GM18499 (cell line): ENCODE results near the gene RFX1.
A peak's percentile ranks its signal among the peaks of the same experiment; 100 is the strongest.

Experiments
- ATAC-seq: cut with Tn5 transposase; IDR thresholded peaks from one replicate; pipeline ENCODE4 v1.9.1; 2021; ENCODE audit warnings: moderate number of reproducible peaks; ENCODE audit not compliant: insufficient read depth, unreplicated experiment

RFX1 gene

DNA sequence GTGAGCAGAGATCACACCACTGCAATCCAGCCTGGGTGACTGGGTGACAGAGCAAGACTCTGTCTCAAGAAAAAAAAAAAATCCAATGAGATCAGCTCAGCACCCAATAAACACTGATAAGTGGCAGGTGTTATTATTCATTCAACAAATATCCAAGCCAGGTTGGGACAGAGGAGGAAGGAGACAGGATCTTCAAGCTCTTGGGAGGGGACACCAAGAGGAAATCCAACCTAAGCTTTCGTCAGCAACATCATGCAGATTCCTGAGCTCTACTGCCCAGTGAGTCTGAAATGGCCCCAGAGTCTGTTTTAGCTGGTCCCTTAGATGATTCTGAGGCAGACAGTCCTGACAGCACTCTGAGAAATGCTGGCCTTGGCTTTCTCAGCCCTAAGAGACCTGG lies 7.7 kb downstream of the RFX1 start:
- ATAC-seq, result no peak

DNA sequence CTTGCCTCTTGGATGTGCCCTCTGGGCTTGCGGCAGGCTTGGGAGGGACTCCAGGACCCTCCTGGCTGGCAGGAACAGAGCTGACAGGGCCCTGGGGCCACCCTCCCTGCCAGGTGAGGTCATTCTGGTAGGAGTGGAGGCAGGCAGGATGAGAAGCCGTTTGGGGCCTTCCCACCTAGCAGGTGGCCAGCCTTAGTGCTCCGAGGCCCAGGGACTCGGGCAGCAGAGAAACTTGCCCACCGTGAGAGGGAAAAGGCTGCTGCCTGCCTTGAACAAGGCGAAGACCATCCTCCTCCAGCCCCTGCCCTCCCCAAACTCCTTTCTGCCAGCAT lies 8.5 kb downstream of the RFX1 start:
- ATAC-seq, result no peak

DNA sequence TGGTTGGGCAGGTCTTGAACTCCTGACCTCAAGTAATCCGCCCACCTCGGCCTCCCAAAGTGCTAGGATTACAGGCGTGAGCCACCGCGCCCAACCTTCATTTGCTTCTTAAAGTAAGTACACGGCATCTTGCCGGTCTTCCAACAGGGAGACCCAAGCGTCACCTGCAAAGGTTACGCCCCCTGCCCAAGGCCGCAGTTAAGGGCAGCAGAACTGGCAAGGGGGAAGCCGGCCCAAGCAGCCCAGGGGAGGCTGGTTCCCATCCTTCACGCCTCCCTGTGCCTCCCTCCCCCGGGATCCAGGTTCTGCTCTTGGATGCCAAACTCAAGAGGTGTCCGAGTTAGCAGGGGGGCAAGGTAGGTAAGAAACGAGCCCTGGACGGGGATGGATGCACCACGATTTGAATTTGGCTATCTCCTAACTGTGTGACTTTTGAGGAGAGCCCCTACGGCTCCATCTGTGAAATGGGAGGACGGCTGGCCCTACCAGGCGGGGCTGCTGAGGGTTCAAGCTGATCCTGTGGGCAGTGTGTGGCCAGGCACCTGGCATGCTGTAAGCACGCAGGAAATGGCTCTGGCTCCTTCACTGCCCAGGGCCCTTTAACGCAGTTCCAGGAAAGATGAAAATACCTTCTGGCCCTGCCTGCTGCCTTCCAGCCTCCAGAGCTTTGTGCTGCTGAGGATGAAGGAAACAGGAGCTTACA lies 9.0 kb downstream of the RFX1 start:
- no peak for ATAC-seq

DNA sequence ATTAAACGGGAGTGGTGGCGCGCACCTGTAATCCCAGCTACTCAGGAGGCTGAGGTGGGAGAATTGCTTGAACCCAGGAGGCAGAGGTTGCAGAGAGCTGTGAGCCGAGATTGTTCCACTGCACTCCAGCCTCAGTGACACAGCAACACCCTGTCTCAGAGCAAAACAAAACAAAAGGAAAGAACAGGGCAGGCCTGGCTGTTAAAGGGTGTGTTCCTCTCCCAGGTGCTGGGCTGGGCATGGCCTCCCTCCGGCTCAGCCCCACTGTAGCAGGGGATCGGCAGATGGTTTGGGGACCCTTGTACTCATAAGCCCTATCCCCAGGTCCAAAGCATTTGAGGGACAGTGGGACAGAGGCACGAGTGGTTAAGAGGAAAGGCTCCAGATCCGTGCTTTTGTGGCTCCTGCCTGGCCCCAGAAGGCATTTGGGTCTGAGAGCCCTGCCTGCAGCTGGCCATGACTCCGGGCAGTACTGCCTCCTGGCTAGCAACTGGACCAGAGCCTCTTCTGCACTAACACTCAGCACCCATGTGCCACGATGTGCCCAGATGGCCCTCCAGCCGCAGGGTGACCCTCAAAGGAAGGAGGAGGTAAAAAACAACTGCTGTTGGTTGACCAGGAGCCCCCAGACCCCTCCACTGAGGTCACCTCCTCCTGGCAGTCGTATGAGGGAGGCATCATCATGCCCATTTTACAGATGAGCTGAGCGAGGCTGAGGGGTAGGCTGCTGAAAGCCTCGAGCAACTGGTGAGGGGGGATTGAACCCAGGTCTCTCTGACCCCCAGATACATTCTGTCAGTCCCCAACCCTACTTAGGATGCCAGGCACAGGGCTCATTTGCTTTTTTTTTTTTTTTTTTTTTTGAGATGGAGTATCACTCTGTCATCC lies 10.0 kb downstream of the RFX1 start:
- ATAC-seq, result no peak

DNA sequence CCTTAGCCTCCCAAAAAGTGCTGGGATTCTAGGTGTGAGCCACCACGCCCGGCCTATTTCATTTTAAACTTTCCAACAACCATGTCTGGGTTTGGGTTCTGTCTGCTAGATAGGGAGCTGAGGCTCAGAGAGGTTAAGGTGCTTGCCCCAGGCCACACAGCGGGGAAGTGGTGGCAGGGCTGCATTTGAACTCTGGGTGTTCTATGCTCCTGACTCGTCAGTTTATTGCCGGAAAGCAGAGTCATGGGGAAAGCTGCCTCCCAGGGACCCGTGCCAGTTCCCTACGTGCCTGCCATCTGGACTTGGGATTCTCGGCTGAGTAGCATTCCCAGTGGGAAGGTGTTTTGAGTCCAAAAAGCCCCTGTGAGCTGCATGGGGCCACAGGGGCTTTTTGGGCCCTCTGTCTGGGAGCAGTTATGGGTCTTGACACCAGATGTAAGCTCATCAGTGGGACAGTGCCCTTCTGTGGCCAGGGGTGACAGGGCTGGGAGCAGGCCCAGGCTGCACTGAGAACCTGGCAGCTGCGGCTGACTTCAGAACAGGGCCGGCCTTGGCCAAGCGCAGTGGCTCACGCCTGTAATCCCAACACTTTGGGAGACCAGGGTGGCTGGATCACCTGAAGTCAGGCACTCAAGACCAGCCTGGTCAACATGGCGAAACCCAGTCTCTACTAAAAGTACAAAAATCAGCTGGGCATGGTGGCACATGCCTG lies 10.9 kb downstream of the RFX1 start:
- no peak for ATAC-seq

DNA sequence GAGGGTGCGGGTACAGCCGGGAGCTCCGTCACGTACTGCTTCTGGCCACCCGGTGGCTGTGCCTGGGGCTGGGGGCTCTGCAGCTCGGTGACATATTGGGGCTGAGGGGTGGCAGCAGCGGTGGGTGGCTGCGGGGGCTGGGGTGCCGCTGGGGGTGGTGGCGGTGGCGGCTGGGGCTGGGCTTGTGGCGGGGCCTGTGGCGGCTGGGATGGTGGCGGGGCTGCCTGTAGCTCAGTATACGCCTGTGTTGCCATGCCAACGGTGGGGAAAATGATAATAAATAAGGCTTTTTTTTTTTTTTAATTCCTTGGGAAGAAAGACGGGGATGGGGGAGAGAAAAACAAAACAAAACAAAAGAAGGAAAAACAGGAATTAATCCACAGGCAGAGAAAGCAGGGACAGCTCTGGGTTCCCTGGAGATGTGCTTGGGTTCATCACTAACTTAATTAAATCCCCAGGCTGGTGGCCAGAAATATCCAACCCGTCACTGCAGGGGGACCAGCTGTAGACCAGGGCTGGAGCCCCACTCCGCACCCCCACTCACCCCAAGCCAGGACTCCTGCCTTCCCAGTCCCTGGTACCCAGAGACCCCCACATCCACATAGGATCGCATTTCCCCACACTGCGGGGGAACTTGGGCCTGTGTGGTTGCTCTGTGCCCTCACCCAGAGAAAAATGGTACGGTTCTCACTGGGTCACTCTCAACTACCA lies 12.4 kb downstream of the RFX1 start:
- ATAC-seq, result no peak

DNA sequence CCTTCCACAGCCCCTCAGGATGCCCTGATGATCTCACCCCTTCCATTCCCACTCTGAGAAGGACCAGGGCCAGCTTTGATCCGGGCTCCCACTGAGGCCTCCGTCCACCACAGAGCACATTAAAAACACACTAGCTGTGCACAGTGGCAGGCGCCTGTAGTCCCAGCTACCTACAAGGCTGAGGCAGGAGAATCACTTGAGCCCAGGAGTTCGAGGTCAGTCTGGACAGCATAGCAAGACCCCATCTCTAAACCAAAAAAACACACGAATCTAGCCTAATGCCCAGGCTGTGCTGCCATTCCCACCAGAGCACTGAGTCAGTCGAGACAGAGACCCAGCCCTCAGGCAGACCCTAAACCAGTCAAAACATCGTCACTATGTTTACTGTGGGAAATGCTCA lies 14.1 kb downstream of the RFX1 start:
- ATAC-seq, result no peak

DNA sequence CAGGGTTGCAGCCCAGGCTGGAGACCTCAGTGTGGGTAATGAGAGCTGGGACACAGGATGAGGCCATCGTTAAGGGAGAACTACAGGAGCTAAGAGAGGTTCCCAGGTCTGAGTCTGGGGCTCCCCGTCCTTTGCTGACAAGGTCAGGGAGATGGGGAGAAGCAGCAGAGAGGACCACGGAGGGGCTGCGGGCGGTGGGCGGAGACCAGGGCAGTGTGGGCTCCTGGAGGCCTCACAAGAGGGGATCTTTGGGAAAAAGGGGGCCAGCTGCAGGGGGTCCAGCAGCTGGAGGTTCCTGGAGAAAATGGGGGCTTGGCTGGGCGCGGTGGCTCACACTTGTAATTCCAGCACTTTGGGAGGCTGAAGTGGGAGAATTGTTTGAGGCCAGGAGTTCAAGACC lies 16.0 kb downstream of the RFX1 start:
- no peak for ATAC-seq

DNA sequence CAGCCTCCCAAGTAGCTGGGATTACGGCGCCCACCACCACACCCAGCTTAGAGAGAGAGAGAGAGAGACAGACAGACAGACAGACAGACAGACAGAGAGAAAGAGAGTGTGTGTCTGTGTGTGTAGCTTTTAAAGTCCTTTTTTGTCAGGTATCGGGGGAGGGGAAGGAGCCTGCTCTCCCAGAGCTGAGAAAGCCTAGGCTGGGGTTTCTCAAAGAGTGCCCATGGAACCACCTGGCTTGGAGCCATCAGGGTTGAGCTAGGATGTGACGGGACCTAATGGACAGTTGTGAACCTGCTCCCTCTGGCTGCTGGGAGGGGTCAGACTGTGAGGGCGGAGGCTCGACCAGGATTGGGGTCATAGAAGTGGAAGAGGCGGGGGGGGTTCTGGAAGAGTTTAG lies 16.6 kb downstream of the RFX1 start:
- no peak for ATAC-seq

DNA sequence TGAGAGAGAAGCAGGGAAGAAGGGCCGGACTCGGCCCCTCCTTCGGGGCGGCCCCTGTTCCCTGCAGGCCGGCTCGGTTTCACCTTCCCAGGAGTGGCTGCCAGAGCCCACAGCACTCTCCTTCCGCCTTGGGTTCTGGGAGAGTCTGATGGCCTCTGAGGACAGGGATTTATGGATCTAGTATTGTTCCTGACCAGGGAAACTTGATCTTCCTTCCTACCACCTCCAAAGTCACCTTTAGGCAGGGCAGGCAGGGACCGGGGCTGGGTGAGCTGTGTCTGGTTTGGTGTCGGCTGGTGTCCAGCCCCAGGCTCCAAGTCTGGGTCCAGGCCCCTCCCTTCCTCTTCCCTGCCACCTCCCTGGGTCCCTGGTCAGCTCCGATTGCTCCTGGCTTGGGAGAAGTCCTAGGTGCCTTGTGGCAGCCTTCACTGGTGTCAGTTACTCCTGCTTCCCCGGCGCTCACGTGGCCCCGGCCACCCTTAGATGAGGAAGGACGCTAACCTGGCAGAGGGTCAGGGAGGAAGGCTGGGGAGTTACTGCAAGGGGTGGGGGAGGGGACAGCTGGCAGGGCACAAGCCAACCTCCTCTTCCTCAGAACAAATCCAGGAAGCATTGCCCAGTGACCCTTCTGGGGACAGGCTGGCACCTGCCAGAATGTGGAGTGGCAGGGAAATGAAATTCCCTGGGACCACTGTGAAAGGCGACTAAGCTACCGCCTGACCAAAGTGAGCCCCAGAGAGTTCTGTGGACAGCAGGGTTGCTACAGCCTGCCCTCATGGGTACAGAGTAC lies 18.8 kb downstream of the RFX1 start:
- no peak for ATAC-seq

DNA sequence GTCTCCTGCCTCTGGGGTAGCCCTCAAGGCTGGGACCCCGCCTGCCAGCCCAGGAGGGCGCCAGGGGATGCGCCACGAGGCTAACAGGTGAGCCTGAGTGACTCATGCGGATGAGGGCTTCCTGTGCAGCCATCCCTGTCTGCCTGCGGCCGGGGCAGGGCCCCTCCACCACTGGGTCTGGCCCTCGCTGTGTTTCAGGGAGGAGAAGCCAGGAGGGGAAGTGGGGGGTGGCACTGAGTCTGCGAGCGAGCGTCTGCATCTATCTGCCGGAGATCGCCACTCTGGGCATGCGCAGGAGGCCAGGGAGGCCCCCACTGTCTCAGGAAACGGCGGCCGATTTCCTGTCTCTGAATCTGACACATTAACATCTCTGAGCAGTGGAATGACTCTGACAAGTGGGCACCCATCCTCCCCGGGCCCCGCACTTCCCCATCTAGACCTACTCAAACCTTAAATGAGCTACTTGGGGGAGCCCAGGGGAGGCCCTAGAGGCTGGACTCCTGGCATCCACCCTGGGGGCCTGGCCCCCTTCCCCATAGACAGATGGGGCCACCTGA lies 19.7 kb downstream of the RFX1 start:
- ATAC-seq, result peak; percentile 44

DNA sequence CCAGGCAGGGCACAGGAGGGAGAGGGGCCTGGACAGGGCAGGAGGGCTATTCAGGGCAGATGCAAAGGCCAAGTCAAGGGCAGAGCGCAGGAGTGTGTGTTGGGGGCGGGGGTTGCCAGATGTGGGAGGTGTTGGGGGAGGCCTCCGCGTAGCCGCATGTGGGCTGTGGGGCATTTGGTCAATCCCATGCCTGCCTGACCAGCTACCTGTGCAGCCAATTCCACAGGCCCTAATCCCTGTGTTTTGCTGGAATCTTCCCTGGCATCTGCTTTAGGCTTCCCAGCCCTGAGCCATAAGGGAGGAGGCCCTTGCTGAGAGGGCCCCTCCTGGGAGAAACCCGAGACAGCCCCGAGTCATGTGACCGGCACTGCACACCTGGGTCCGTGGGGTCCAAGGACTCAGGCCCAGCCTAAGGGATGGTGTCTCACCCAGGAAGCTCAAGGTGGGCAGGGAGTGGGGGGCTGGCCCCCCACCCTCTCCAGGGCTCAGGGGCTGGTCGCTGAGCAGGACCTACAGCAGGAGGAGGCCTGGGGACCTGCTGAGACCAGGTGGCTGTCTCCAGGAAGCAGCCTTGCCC lies 20.3 kb downstream of the RFX1 start:
- ATAC-seq, result peak; percentile 3

DNA sequence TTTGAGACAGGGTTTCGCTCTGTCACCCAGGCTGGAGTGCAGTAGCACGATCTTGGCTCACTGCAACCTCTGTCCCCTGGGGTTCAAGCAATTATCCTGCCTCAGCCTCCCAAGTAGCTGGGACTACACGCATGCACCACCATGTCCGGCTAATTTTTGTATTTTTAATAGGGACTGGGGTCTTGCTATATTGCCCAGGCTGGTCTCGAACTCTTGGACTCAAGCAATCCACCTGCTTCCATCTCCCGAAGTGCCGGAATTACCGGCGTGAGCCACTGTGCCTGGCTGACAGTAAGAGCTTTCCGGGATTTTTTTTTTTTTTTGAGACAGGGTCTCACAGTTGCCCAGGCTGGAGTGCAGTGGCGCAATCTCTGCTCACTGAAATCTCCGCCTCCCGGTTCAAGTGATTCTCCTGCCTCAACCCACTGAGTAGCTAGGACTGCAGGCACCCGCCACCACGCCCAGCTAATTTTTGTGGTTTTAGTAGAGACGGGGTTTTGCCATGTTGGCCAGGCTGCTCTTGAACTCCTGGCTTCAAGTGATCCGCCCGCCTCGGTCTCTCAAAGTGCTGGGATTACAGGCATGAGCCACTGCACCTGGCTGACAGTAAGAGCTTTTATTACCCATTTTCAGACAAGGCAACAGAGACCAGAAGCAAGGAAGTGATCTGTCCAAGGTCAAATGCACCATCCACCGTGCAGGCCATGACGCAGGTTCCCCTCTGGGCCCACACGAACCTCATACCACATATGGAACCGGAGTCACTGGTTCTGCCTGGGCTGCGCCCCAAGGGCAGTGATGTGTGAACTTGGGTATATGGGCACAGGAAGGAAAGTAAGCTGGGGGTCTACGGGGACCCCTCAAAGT lies 21.0 kb downstream of the RFX1 start:
- no peak for ATAC-seq

DNA sequence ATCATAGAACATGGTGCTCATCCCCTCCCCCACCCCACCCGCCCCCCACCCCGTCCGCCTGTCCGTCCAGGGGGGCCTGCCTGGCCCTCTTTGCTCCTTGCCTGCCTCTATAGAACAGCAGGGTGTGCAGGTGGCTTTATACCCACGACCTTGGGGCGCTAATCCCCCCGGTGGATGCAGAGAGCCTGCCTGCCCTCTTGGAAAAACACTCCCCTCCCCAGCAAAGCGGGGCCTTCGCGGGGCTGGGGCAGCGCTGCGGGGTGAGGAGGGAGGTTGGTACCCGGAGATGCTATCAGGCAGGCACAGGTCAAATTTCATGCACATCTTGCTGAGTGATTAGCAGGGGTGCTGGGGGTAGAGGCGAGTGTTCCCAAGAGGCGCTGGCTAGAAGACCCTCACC lies 21.9 kb downstream of the RFX1 start:
- ATAC-seq, result no peak

DNA sequence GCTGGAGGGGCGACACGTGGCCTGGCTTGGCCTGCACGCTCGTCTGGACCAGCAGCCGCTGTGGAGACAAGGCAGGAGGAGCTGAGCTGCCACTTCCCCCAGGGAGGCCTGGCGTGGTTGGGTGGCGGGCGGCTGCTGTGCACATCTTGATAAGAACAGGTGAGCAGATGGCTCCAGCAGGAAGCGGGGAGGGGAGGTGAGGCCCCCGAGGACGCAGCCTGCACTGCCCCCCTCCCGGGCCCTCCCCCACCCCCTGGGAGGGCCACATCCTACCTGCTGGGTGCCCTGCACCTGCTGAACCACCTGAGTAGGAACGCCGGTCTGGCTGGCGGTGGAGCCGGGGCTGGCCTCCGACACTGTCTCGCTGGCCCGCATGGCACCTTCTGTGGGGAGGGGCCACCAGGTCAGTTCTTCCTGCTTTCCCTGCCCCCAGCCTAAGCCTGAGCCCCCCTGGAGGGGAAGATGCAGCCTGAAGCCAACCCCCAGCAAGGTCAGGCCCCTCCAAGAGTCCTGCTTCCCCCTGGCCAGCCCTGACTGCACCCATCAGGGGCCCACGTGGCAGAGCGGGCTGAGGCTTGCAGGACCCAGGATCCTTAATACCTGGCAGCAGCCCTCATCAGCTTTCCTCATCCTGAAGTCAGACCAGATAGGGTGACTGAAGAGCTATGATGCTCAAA lies 22.8 kb downstream of the RFX1 start:
- no peak for ATAC-seq

DNA sequence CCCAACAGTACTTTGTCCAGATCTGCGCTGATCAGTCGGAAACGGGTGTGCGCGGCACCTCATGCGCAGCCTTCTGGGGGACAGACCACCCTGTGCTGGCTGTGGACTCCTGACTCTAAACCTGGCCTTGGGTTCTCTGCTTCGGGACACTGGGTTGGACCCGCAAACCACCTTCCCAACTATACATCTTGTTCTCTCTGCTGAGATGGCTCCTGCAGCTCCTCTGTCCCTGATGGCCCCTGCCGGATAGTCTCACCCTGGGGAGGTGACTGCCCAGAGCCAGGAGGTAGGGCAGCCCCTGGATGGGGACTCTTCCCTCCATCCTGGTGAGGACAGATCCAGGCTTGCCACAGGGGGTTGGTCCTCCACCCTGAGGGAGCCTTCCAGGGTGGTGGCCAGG lies 23.3 kb downstream of the RFX1 start:
- ATAC-seq, result no peak

DNA sequence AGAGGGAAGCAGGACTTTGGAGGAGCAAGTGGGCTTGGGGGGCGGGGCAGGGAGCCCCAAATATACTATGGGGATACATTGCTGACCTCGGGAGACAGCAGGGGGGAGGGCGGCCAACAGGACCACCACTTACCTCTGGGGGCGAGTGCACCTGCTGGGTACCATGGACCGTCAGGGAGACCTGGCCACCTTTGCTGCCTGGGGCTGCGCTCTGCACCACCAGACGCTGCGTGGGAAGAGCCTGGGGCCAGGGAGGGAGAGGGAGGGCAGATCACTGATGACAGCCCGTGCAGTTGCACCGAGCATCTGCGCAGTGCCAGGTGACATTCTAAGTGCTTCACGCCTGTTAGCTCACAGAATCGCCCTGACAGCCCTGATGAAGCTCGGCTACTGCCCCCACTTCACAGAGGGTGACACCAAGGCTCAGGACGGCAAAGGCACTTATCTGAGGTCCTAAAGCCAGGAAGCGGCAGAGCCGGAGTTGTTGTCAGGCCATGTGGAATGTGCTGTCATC lies 24.1 kb downstream of the RFX1 start:
- ATAC-seq, result no peak

DNA sequence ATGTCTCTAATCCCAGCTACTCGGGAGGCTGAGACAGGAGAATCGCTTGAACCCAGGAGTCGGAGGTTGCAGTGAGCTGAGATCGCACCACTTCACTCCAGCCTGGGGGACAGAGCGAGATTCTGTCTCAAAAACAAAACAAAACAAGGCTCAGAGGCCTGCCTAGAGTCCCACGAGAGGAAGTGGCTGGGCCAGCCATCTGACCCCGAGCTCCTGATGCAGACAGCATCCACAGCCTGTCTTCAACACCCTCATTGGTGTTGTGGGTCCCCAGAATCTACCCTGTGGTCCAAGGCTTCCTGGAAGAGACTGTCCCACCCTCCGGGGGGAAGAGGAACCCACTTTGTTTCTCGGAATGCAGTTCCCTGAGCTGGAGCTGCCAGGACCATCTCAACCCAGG lies 24.7 kb downstream of the RFX1 start:
- ATAC-seq, result no peak
